ENCODE data around the gene GJA1. TPM values are rescaled to one million over a fixed set of nuclear protein-coding genes. Genes with fewer than 3 reads are reported as not detected.
"Not testable (repeated sequence)": the region's sequence is repeated elsewhere in the genome, so short reads cannot be mapped to it uniquely, and the experiment has no call there.

The GJA1 gene
- total RNA-seq, 4 donors from 2014 or later, result 4.6 to 19.8 (median 13.2) TPM

GRCh38 chr6:121439475-121439874 lies 4.0 kb downstream of the GJA1 start:
- Histone ChIP-seq H3K4me3 (peak overlapping the region in 1 of 4 donors; percentile 53), H3K4me1 (peaks cover 0 to 4% (median 0%) of the 10 kb centered on the region in 4 donors), H3K27ac (peak overlapping the region in 1 of 4 donors; percentile 86), H3K9me3 (no peaks in the 10 kb centered on the region), H3K27me3 (no peaks in the 10 kb centered on the region), H3K36me3 (no peaks in the 10 kb centered on the region)
- DNase-seq, result no peak
- TF ChIP-seq CTCF (IDR thresholded peaks at IDR 0.05), result no peak
- TF ChIP-seq POLR2A (IDR thresholded peaks at IDR 0.05), result no peak

- H3K27me3 ChIP-seq, result no peaks in the 10 kb centered on the region
- no peak for DNase-seq
- peak overlapping the region in 1 of 4 donors; percentile 86 for H3K27ac ChIP-seq
- H3K4me1 ChIP-seq, result peaks cover 0 to 4% (median 0%) of the 10 kb centered on the region in 4 donors
- H3K4me3 ChIP-seq, result peak overlapping the region in 1 of 4 donors; percentile 5
- H3K36me3 ChIP-seq, result no peaks in the 10 kb centered on the region
- no peak for TF ChIP-seq CTCF (IDR thresholded peaks at IDR 0.05)
- no peak for TF ChIP-seq POLR2A (IDR thresholded peaks at IDR 0.05)
- H3K9me3 ChIP-seq, result no peaks in the 10 kb centered on the region
These were observed 4.5 kb downstream of the GJA1 start for GRCh38 chr6:121439926-121440325.

GRCh38 chr6:121441477-121441876 lies 6.0 kb downstream of the GJA1 start:
- peak overlapping the region in 1 of 4 donors; percentile 11 for H3K27ac ChIP-seq
- H3K4me1 ChIP-seq, result peaks cover 0 to 4% (median 0%) of the 10 kb centered on the region in 4 donors
- H3K9me3 ChIP-seq, result no peaks in the 10 kb centered on the region
- H3K36me3 ChIP-seq, result no peaks in the 10 kb centered on the region
- no peaks in the 10 kb centered on the region for H3K27me3 ChIP-seq
- DNase-seq, result no peak
- H3K4me3 ChIP-seq, result no peak overlapping the region
- TF ChIP-seq POLR2A (IDR thresholded peaks at IDR 0.05) (no peak), CTCF (IDR thresholded peaks at IDR 0.05) (no peak)

GRCh38 chr6:121442576-121442975 lies 7.1 kb downstream of the GJA1 start:
- no peaks in the 10 kb centered on the region for H3K27me3 ChIP-seq
- H3K36me3 ChIP-seq, result no peaks in the 10 kb centered on the region
- H3K9me3 ChIP-seq, result no peaks in the 10 kb centered on the region
- no peak overlapping the region for H3K27ac ChIP-seq
- no peak for DNase-seq
- TF ChIP-seq CTCF (IDR thresholded peaks at IDR 0.05), result no peak
- TF ChIP-seq POLR2A (IDR thresholded peaks at IDR 0.05), result no peak
- no peak overlapping the region for H3K4me3 ChIP-seq
- no peaks in the 10 kb centered on the region for H3K4me1 ChIP-seq

GRCh38 chr6:121443971-121444541 lies 8.6 kb downstream of the GJA1 start:
- no peaks in the 10 kb centered on the region for H3K36me3 ChIP-seq
- TF ChIP-seq CTCF (IDR thresholded peaks at IDR 0.05) (no peak), POLR2A (IDR thresholded peaks at IDR 0.05) (no peak)
- H3K4me3 ChIP-seq, result no peak overlapping the region
- no peak for DNase-seq
- H3K27me3 ChIP-seq, result no peaks in the 10 kb centered on the region
- H3K9me3 ChIP-seq, result no peaks in the 10 kb centered on the region
- no peaks in the 10 kb centered on the region for H3K4me1 ChIP-seq
- H3K27ac ChIP-seq, result no peak overlapping the region

GRCh38 chr6:121446705-121447104 lies 11.3 kb downstream of the GJA1 start:
- not testable (repeated sequence) for H3K27ac ChIP-seq, H3K4me3 ChIP-seq, H3K27me3 ChIP-seq, H3K9me3 ChIP-seq, H3K4me1 ChIP-seq, DNase-seq, H3K36me3 ChIP-seq

- H3K27me3 ChIP-seq, H3K36me3 ChIP-seq, H3K4me1 ChIP-seq, DNase-seq, H3K4me3 ChIP-seq, H3K27ac ChIP-seq, H3K9me3 ChIP-seq: not testable (repeated sequence)
These were observed 12.3 kb downstream of the GJA1 start for GRCh38 chr6:121447746-121448145.

- not testable (repeated sequence) for H3K4me1 ChIP-seq, H3K27ac ChIP-seq, H3K4me3 ChIP-seq, H3K27me3 ChIP-seq, H3K36me3 ChIP-seq, DNase-seq, H3K9me3 ChIP-seq
These were observed 13.1 kb downstream of the GJA1 start for GRCh38 chr6:121448528-121448927.
